K562 (cell line): ENCODE results near the gene OR4D9. TPM values are rescaled to one million over a fixed set of nuclear protein-coding genes. Genes with fewer than 3 reads are reported as not detected.

Source experiments
- ADNP ChIP-seq: fragments of 200-800 bp; sonication (Bioruptor generic); IDR thresholded peaks from 2 replicates; pipeline ENCODE4 v1.6.1; 2016; ENCODE audit warnings: missing genetic modification characterization, missing compliant biosample characterization
- BRD9 ChIP-seq: fragments of 450-650 bp; IDR thresholded peaks from 2 replicates; pipeline ENCODE4 v1.6.1; 2018; ENCODE audit warnings: low read depth; ENCODE audit not compliant: partially characterized antibody
- C11orf30 ChIP-seq: fragments of 450-650 bp; IDR thresholded peaks from 2 replicates; pipeline ENCODE4 v1.6.1; 2016; ENCODE audit warnings: low read depth, mild to moderate bottlenecking
- DPF2 ChIP-seq: fragments of 450-650 bp; IDR thresholded peaks from 2 replicates; pipeline ENCODE4 v1.6.1; 2016
- ELF2 ChIP-seq: fragments of 250-450 bp; sonication (Bioruptor Pico); IDR thresholded peaks from 2 replicates; pipeline ENCODE4 v1.5.0; 2021; ENCODE audit warnings: mild to moderate bottlenecking
- EP300 ChIP-seq: IDR thresholded peaks from 2 replicates; pipeline ENCODE4 v1.6.1; 2012; ENCODE audit warnings: low read length, improper control_type of control experiment
- FOXK2 ChIP-seq, 2 experiments: fragments of 450-650 bp; IDR thresholded peaks in 1 of 2; conservative IDR thresholded peaks in 1 of 2; 2 replicates each; pipeline ENCODE4 v1.6.1; 2016; ENCODE audit warnings: low read depth in 2 of 2, mild to moderate bottlenecking in 1 of 2
- IRF2 ChIP-seq: sonication (generic); formaldehyde crosslinking; IDR thresholded peaks from 2 replicates; pipeline ENCODE4 v1.8.1; 2022; ENCODE audit warnings: mild to moderate bottlenecking, missing genetic modification reagents
- JUND ChIP-seq, 2 experiments: IDR thresholded peaks; 2 replicates in 1 of 2; 3 replicates in 1 of 2; pipeline ENCODE4 v1.6.1; 2011; ENCODE audit warnings: borderline replicate concordance in 2 of 2, low read depth in 2 of 2, low read length in 2 of 2, improper control_type of control experiment in 1 of 2, missing biosample characterization in 1 of 2, missing genetic modification characterization in 1 of 2, missing genetic modification reagents in 1 of 2
- MBD2 ChIP-seq: sonication (generic); IDR thresholded peaks from 2 replicates; pipeline ENCODE4 v1.6.1; 2016; ENCODE audit warnings: low read depth, borderline replicate concordance
- MCM2 ChIP-seq: fragments of 450-650 bp; IDR thresholded peaks from 2 replicates; pipeline ENCODE4 v1.6.1; 2017; ENCODE audit warnings: low read depth, mild to moderate bottlenecking
- MCM7 ChIP-seq, 2 experiments: fragments of 450-650 bp; IDR thresholded peaks; 2 replicates each; pipeline ENCODE4 v1.6.1; 2016 to 2018
- MIER1 ChIP-seq: fragments of 450-650 bp; IDR thresholded peaks from 2 replicates; pipeline ENCODE4 v1.6.1; 2016; ENCODE audit warnings: antibody characterized with exemption, mild to moderate bottlenecking, low read depth
- MLX ChIP-seq, 2 experiments: fragments of 450-650 bp in 1 of 2; sonication (generic) in 1 of 2; formaldehyde crosslinking; conservative IDR thresholded peaks; 2 replicates each; pipeline versions ENCODE4 v1.4.0 to v1.8.1; 2020 to 2022; ENCODE audit warnings: mild to moderate bottlenecking in 1 of 2, missing genetic modification reagents in 1 of 2
- MNT ChIP-seq, 2 experiments: fragments of 450-650 bp; conservative IDR thresholded peaks; 2 replicates each; pipeline ENCODE4 v1.6.1; 2017; ENCODE audit warnings: mild to moderate bottlenecking in 2 of 2, moderate library complexity in 2 of 2
- PREB ChIP-seq: sonication (generic); formaldehyde crosslinking; IDR thresholded peaks from 2 replicates; pipeline ENCODE4 v1.8.1; 2023; ENCODE audit warnings: mild to moderate bottlenecking, missing genetic modification reagents
- RB1 ChIP-seq: fragments of 450-650 bp; IDR thresholded peaks from 2 replicates; pipeline ENCODE4 v1.6.1; 2017; ENCODE audit warnings: low read depth, mild to moderate bottlenecking
- RBM17 ChIP-seq: fragments of 200-400 bp; formaldehyde crosslinking; IDR thresholded peaks from 2 replicates; pipeline ENCODE4 v1.6.1; 2017; ENCODE audit warnings: low read depth, mild to moderate bottlenecking, low read length, borderline replicate concordance
- RNF2 ChIP-seq: sonication (generic); IDR thresholded peaks from 2 replicates; pipeline ENCODE4 v1.6.1; 2016
- TEAD1 ChIP-seq, 2 experiments: fragments of 450-650 bp in 1 of 2; sonication (generic) in 1 of 2; formaldehyde crosslinking; IDR thresholded peaks; 2 replicates each; pipeline versions ENCODE4 v1.4.0 to v1.8.0; 2020 to 2022; ENCODE audit warnings: mild to moderate bottlenecking in 2 of 2, missing genetic modification reagents in 1 of 2
- TOE1 ChIP-seq, 2 experiments: fragments of 450-650 bp in 1 of 2; sonication (generic) in 1 of 2; formaldehyde crosslinking in 1 of 2; IDR thresholded peaks; 2 replicates each; pipeline versions ENCODE4 v1.7.1 to v1.8.0; 2016 to 2022; ENCODE audit warnings: borderline replicate concordance in 2 of 2, mild to moderate bottlenecking in 2 of 2, antibody characterized with exemption in 1 of 2, inconsistent platforms in 1 of 2, low read depth in 1 of 2, missing genetic modification reagents in 1 of 2, moderate library complexity in 1 of 2
- ZEB2 ChIP-seq: fragments of 450-650 bp; IDR thresholded peaks from 2 replicates; pipeline ENCODE4 v1.6.1; 2016
- polyA plus RNA-seq, 8 experiments: library from polyadenylated mRNA; depleted of rRNA in 4 of 8; stranded (reverse) in 5 of 8; unstranded in 3 of 8; fragments of >200 nt; fragmentation: Nextera tagmentation in 2 of 8; fragmentation: Illumina TruSeq in 1 of 8; extraction: Ambion mirVana in 2 of 8; extraction: Trizol in 1 of 8; gene quantifications; 2 replicates each; pipeline versions ENCODE4 v1.2.1 to v1.2.3, GENCODE V29; 2011 to 2014; ENCODE audit warnings: inconsistent platforms in 1 of 8, missing spikeins in 1 of 8
- total RNA-seq, 7 experiments: library from RNA; depleted of rRNA in 6 of 7; stranded (reverse); fragments of >200 nt in 6 of 7; fragmentation: Illumina TruSeq in 2 of 7; extraction: Trizol in 2 of 7; gene quantifications; 2 replicates each; pipeline versions ENCODE4 v1.2.1 to v1.2.3, GENCODE V29; 2011 to 2021; ENCODE audit warnings: low replicate concordance in 1 of 7
- TF ChIP-seq, protein P1 (sequence below): fragments of 200-800 bp; sonication (Bioruptor generic); IDR thresholded peaks from 2 replicates; pipeline ENCODE4 v1.6.1; 2017; ENCODE audit warnings: missing genetic modification characterization, missing compliant biosample characterization

Gene OR4D9
- total and polyA plus RNA-seq, 9 of the 15 experiments (the other 6 are each of a cell fraction or from before 2014, with no cell fraction given), result not detected

DNA sequence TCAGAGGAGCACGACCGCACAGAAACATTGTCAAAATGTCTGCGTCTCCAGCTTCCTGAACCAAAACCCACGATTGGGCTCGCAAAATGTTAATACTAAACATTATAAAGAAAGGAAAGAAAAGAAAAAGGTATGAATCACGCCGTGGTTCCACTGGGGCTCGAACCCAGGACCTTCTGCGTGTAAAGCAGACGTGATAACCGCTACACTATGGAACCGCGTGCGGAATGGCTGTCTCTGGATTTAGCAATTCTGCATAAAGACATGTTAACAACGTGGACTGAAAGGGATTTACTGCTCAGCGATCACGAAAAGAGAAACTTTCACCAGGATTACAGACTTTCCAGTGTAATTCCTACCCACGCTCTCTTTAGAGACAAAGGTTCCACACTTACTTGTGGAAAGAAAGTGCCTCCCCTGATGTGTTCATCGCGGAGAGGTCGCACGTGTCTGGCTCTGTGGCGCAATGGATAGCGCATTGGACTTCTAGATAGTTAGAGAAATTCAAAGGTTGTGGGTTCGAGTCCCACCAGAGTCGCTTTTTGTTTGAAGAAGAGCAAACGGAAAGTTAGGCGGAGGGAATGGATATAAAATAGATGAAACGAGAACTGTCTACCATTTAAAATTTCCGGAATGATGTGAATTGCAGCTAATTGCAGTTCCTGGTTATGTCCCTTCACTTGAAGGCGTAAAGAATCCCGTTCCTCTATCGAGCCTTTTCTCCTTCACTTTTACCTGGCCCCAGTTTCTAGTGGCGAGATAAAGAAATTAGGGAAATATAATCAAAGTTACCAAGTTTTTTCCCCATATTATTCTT lies 39.7 kb downstream of the OR4D9 start (continued):
- TF ChIP-seq MLX (CRISPR knock-in tag; conservative IDR thresholded peaks at IDR 0.05), result no peak
- 0 out of 2 replicates have a peak, but pooled peaks have one; percentile 16 for TF ChIP-seq PREB (CRISPR knock-in tag)
- no peak for TF ChIP-seq RBM17
- TF ChIP-seq EP300, result peak; percentile 59
- peak; percentile 17; the same call in 1 of the 2 replicates for TF ChIP-seq RNF2
- peak; percentile 30; the same call in 1 of the 2 replicates for TF ChIP-seq MBD2
- TF ChIP-seq IRF2 (CRISPR knock-in tag), result no peak
- TF ChIP-seq, protein P1, sequence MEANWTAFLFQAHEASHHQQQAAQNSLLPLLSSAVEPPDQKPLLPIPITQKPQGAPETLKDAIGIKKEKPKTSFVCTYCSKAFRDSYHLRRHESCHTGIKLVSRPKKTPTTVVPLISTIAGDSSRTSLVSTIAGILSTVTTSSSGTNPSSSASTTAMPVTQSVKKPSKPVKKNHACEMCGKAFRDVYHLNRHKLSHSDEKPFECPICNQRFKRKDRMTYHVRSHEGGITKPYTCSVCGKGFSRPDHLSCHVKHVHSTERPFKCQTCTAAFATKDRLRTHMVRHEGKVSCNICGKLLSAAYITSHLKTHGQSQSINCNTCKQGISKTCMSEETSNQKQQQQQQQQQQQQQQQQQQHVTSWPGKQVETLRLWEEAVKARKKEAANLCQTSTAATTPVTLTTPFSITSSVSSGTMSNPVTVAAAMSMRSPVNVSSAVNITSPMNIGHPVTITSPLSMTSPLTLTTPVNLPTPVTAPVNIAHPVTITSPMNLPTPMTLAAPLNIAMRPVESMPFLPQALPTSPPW (CRISPR knock-in tag), result peak; percentile 32
- TF ChIP-seq RB1, result no peak
- TF ChIP-seq MCM2, result no peak
- TF ChIP-seq C11orf30, result peak; percentile 75
- peak; percentile 51 to 66; a peak in 2 of 4 replicates for TF ChIP-seq FOXK2 (conservative IDR thresholded peaks at IDR 0.05 in 1 of 2, IDR thresholded peaks at IDR 0.05 in 1 of 2; ENCODE audit: low read depth in 2 of 2)
- peak in 1 of 2 experiments; percentile 3; a peak in 1 of 4 replicates for TF ChIP-seq TEAD1 (CRISPR knock-in tag; IDR thresholded peaks at IDR 0.05)
- TF ChIP-seq JUND (IDR thresholded peaks at IDR 0.05; ENCODE audit: borderline replicate concordance, low read depth, low read length), result no peak
- peak; percentile 61; the same call in 1 of the 3 replicates for TF ChIP-seq JUND (tag; IDR thresholded peaks at IDR 0.05; ENCODE audit: borderline replicate concordance, low read depth, low read length)
- 0 out of 4 replicates have a peak, but pooled peaks of 1 of the 2 experiments have one; percentile 11 for TF ChIP-seq MCM7 (IDR thresholded peaks at IDR 0.05)
- TF ChIP-seq ADNP (tag), result peak; percentile 99
- no peak for TF ChIP-seq ELF2 (CRISPR knock-in tag)
- peak; percentile 97 to 98 for TF ChIP-seq MNT (conservative IDR thresholded peaks at IDR 0.05)
- TF ChIP-seq ZEB2, result 0 out of 2 replicates have a peak, but pooled peaks have one; percentile 10
- 0 out of 2 replicates have a peak, but pooled peaks have one; percentile 55 for TF ChIP-seq TOE1 (IDR thresholded peaks at IDR 0.05; ENCODE audit: borderline replicate concordance)
- peak; percentile 45; the same call in 1 of the 2 replicates for TF ChIP-seq TOE1 (CRISPR knock-in tag; IDR thresholded peaks at IDR 0.05; ENCODE audit: borderline replicate concordance, low read depth)
- 0 out of 2 replicates have a peak, but pooled peaks have one; percentile 42 for TF ChIP-seq MIER1
- peak; percentile 94 for TF ChIP-seq BRD9
- TF ChIP-seq DPF2, result peak; percentile 46
